ENCODE data around the gene DHRS2. TPM values are rescaled to one million over a fixed set of nuclear protein-coding genes. Genes with fewer than 3 reads are reported as not detected.

DHRS2 gene
- total and polyA plus RNA-seq, 2 of the 13 experiments (the other 11 are each of a cell fraction or from before 2014, with no cell fraction given): 1,621 to 3,021 TPM

DNA sequence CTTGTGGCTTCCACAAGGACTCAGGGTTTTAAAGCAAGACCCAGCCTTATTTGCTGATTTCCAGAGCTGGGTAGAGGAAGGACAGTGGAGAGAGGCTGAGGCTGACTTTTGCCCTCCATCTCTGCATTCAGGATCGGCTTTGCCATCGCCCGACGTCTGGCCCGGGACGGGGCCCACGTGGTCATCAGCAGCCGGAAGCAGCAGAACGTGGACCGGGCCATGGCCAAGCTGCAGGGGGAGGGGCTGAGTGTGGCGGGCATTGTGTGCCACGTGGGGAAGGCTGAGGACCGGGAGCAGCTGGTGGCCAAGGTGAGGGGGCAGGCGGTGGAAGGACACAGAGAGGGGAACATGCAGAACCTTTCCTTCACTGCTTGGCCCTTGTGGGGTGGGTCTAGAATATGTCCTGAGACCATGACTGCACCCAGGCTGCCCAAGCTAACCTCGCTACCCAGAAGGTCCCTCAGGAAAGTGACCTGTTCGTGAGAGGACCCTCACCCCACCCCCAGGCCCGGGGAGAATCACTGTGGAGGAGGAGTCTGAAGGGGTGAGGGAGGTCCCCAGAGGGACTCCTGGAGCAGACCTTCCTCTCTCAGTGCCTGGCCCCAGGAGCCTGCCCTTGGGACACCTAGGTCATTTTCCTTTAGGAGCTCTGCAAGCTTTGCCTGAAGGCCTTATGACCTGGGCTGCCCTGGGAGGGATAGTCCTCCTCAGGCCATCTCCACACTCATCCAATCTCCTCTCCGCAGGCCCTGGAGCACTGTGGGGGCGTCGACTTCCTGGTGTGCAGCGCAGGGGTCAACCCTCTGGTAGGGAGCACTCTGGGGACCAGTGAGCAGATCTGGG, 3.1 kb downstream of the DHRS2 start (continued):
- TF ChIP-seq TAF1 (CRISPR knock-in tag; IDR thresholded peaks at IDR 0.05) (peak; percentile 50), PTBP1 (IDR thresholded peaks at IDR 0.05; ENCODE audit: low read depth, low read length, poor library complexity, severe bottlenecking) (peak; percentile 100), PRPF4 (IDR thresholded peaks at IDR 0.05; ENCODE audit: low read depth, low read length, poor library complexity, severe bottlenecking) (peak; percentile 10), RELA (CRISPR knock-in tag; IDR thresholded peaks at IDR 0.05) (peak; percentile 81; the same call in 1 of the 2 replicates), NFKBIZ (CRISPR knock-in tag; IDR thresholded peaks at IDR 0.05) (peak; percentile 81; the same call in 1 of the 2 replicates), SMAD1 (CRISPR knock-in tag; IDR thresholded peaks at IDR 0.05; ENCODE audit: borderline replicate concordance, low read depth) (peak; percentile 74; the same call in 1 of the 2 replicates), ELF3 (CRISPR knock-in tag; IDR thresholded peaks at IDR 0.05) (peak; percentile 84), ZNF317 (CRISPR knock-in tag; IDR thresholded peaks at IDR 0.05) (no peak), ZNF30 (CRISPR knock-in tag; IDR thresholded peaks at IDR 0.05) (0 out of 2 replicates have a peak, but pooled peaks have one; percentile 56), JDP2 (CRISPR knock-in tag; IDR thresholded peaks at IDR 0.05; ENCODE audit: borderline replicate concordance) (no peak), SRSF4 (IDR thresholded peaks at IDR 0.05; ENCODE audit: low read depth, low read length, poor library complexity, severe bottlenecking) (no peak), NBN (conservative IDR thresholded peaks at IDR 0.05) (no peak), NFE2L1 (CRISPR knock-in tag; IDR thresholded peaks at IDR 0.05; ENCODE audit: borderline replicate concordance) (peak; percentile 13; the same call in 1 of the 2 replicates), ZBTB38 (CRISPR knock-in tag; IDR thresholded peaks at IDR 0.05) (peak; percentile 94), AHR (CRISPR knock-in tag; IDR thresholded peaks at IDR 0.05) (peak; percentile 97; the same call in 1 of the 2 replicates), NCOA2 (CRISPR knock-in tag; IDR thresholded peaks at IDR 0.05) (peak; percentile 56; the same call in 1 of the 2 replicates)
- TF ChIP-seq, protein P1, sequence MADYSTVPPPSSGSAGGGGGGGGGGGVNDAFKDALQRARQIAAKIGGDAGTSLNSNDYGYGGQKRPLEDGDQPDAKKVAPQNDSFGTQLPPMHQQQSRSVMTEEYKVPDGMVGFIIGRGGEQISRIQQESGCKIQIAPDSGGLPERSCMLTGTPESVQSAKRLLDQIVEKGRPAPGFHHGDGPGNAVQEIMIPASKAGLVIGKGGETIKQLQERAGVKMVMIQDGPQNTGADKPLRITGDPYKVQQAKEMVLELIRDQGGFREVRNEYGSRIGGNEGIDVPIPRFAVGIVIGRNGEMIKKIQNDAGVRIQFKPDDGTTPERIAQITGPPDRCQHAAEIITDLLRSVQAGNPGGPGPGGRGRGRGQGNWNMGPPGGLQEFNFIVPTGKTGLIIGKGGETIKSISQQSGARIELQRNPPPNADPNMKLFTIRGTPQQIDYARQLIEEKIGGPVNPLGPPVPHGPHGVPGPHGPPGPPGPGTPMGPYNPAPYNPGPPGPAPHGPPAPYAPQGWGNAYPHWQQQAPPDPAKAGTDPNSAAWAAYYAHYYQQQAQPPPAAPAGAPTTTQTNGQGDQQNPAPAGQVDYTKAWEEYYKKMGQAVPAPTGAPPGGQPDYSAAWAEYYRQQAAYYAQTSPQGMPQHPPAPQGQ (CRISPR knock-in tag; IDR thresholded peaks at IDR 0.05; ENCODE audit: borderline replicate concordance): peak; percentile 100
- TF ChIP-seq, protein P2, sequence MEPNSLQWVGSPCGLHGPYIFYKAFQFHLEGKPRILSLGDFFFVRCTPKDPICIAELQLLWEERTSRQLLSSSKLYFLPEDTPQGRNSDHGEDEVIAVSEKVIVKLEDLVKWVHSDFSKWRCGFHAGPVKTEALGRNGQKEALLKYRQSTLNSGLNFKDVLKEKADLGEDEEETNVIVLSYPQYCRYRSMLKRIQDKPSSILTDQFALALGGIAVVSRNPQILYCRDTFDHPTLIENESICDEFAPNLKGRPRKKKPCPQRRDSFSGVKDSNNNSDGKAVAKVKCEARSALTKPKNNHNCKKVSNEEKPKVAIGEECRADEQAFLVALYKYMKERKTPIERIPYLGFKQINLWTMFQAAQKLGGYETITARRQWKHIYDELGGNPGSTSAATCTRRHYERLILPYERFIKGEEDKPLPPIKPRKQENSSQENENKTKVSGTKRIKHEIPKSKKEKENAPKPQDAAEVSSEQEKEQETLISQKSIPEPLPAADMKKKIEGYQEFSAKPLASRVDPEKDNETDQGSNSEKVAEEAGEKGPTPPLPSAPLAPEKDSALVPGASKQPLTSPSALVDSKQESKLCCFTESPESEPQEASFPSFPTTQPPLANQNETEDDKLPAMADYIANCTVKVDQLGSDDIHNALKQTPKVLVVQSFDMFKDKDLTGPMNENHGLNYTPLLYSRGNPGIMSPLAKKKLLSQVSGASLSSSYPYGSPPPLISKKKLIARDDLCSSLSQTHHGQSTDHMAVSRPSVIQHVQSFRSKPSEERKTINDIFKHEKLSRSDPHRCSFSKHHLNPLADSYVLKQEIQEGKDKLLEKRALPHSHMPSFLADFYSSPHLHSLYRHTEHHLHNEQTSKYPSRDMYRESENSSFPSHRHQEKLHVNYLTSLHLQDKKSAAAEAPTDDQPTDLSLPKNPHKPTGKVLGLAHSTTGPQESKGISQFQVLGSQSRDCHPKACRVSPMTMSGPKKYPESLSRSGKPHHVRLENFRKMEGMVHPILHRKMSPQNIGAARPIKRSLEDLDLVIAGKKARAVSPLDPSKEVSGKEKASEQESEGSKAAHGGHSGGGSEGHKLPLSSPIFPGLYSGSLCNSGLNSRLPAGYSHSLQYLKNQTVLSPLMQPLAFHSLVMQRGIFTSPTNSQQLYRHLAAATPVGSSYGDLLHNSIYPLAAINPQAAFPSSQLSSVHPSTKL (CRISPR knock-in tag; IDR thresholded peaks at IDR 0.05): peak; percentile 82
- TF ChIP-seq, protein P3, sequence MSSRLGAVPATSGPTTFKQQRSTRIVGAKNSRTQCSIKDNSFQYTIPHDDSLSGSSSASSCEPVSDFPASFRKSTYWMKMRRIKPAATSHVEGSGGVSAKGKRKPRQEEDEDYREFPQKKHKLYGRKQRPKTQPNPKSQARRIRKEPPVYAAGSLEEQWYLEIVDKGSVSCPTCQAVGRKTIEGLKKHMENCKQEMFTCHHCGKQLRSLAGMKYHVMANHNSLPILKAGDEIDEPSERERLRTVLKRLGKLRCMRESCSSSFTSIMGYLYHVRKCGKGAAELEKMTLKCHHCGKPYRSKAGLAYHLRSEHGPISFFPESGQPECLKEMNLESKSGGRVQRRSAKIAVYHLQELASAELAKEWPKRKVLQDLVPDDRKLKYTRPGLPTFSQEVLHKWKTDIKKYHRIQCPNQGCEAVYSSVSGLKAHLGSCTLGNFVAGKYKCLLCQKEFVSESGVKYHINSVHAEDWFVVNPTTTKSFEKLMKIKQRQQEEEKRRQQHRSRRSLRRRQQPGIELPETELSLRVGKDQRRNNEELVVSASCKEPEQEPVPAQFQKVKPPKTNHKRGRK (CRISPR knock-in tag; IDR thresholded peaks at IDR 0.05): peak; percentile 50

Measured in HepG2 (cell line).